HG03103 (cell line): ENCODE measurements around the gene ZDHHC24.

ENCODE experiments used
- ATAC-seq: cut with Tn5 transposase; IDR thresholded peaks from one replicate; pipeline ENCODE4 v1.9.1; 2021; ENCODE audit warnings: low read depth; ENCODE audit not compliant: unreplicated experiment

The ZDHHC24 gene

GRCh38 chr11:66475349-66476172 lies 70.3 kb downstream of the ZDHHC24 start:
- no peak for ATAC-seq

DNA sequence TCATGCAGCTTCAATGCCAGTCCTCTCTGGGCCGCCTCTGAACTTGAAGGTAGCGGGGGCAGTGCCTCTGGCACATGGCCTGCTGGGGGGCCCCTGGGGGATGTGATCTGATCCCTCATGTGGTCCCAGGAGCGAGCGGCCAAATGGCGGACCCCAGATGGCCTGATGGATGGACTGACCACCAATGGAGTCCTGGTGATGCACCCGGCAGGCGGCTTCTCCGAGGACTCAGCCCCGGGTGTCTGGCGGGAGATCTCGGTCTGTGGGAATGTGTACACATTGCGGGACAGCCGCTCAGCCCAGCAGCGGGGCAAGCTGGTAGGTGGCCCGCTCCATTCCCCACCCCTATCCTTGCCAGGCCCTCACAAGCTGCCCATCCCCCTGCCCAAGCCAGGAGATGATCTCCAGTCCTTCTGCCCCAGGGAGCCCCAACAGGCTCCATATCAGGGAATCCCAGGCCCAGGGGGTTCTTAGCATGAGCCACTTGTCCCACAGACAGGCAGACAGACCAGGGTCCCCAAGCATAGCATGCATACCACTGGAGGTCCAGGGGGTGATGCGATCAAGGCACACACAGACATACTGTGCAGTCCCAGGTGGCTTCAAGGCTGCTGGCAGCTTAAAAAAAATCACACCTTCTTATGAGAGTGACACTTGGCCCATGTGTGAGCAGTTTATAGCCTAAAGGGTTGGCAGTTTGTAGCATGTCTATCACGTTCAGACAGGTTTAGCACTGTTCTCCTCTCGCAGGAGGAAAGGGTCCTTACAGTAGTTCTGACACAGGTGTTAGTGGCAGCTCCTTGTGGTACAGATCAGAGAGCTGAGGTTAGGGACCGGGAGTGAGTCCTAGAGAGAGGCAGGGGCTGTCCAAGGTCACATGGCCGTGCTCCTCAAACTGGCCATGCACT lies 72.0 kb downstream of the ZDHHC24 start:
- ATAC-seq, result no peak

GRCh38 chr11:66473167-66473566 lies 72.7 kb downstream of the ZDHHC24 start:
- ATAC-seq, result no peak

GRCh38 chr11:66472054-66472453 lies 73.8 kb downstream of the ZDHHC24 start:
- ATAC-seq, result no peak

GRCh38 chr11:66471142-66471541 lies 74.7 kb downstream of the ZDHHC24 start:
- ATAC-seq, result no peak
